HepG2 (cell line): ENCODE data around the gene TMEM183A. TPM values are rescaled to one million over a fixed set of nuclear protein-coding genes. Genes with fewer than 3 reads are reported as not detected.

Experiments
- ATAC-seq: fragments of 200-7000 bp; cut with Tn5 transposase; 3 replicates; pipeline ENCODE4 v1.9.1; 2020; ENCODE audit warnings: mild to moderate bottlenecking, moderate library complexity
- BruUV-seq: library from RNA; stranded (reverse); fragments of 400-500 nt; replicated peaks from 2 replicates; lab custom pipeline; 2021; lab: Mats Ljungman, UMichigan
- CTCF ChIA-PET: fragments of 300-600 bp; formaldehyde crosslinking; extraction: SDS; loops from one replicate; lab custom pipeline; 2021; ENCODE audit warnings: low total read pairs, inconsistent platforms, low intra/inter-chr PET ratio; lab: Yijun Ruan, JAX
- POLR2A ChIA-PET: fragments of 350-600 bp; sonication (Branson Sonifier 250); formaldehyde crosslinking; loops from one replicate; lab custom pipeline; 2020; ENCODE audit warnings: antibody characterized with exemption, inconsistent platforms; lab: Yijun Ruan, JAX
- DNase-seq: peaks from one replicate; pipeline ENCODE4 v3.0.0-alpha.2; 2015; ENCODE audit warnings: low spot score
- FAIRE-seq: peaks from 3 replicates; lab custom pipeline; 2011; peaks lifted over from hg19 to GRCh38; lab: Jason Lieb, UNC
- H2AFZ ChIP-seq: one replicate; pipeline ENCODE4 v1.6.1; 2011; ENCODE audit warnings: low read length, inconsistent platforms
- H3K27ac ChIP-seq: fragments of 300-600 bp; 3 replicates; pipeline ENCODE4 v1.8.0; 2011; ENCODE audit warnings: mixed run types, mild to moderate bottlenecking, mixed read lengths, low read length, inconsistent platforms; ENCODE audit not compliant: insufficient read depth; ENCODE audit errors: extremely low read length
- H3K27me3 ChIP-seq, 2 experiments: fragments of 200-600 bp in 1 of 2; 2 replicates in 1 of 2; 3 replicates in 1 of 2; pipeline versions ENCODE4 v1.6.0 to v1.8.0; 2011; ENCODE audit warnings: low read length in 2 of 2, mild to moderate bottlenecking in 2 of 2, moderate library complexity in 2 of 2, inconsistent platforms in 1 of 2; ENCODE audit not compliant: insufficient read depth in 2 of 2, control insufficient read depth in 1 of 2
- H3K36me3 ChIP-seq, 2 experiments: fragments of 200-600 bp in 1 of 2; replicated peaks in 1 of 2; 2 replicates in 1 of 2; 3 replicates in 1 of 2; pipeline versions ENCODE4 v1.5.1 to v1.8.0; 2011; ENCODE audit warnings: low read length in 2 of 2, inconsistent platforms in 1 of 2; ENCODE audit not compliant: insufficient read depth in 2 of 2, control insufficient read depth in 1 of 2
- H3K4me1 ChIP-seq: 2 replicates; pipeline ENCODE4 v1.5.1; 2012; ENCODE audit warnings: low read length, inconsistent platforms; ENCODE audit not compliant: insufficient read depth
- H3K4me2 ChIP-seq: 2 replicates; pipeline ENCODE4 v1.6.0; 2011; ENCODE audit warnings: low read depth, low read length, inconsistent platforms
- H3K4me3 ChIP-seq, 3 experiments: fragments of 200-600 bp in 1 of 3; sonication (generic), shearing (Covaris generic) in 1 of 3; replicated peaks in 1 of 3; 2 replicates each; pipeline ENCODE4 v1.5.1; 2011 to 2016; ENCODE audit warnings: low read length in 3 of 3, inconsistent platforms in 2 of 3, low read depth in 2 of 3, mild to moderate bottlenecking in 2 of 3, control low read depth in 1 of 3, mixed read lengths in 1 of 3; ENCODE audit not compliant: insufficient read depth in 1 of 3
- H3K79me2 ChIP-seq: one replicate; pipeline ENCODE4 v1.6.1; 2011; ENCODE audit warnings: low read length, inconsistent platforms; ENCODE audit not compliant: insufficient read depth
- H3K9ac ChIP-seq: 2 replicates; pipeline ENCODE4 v1.6.0; 2011; ENCODE audit warnings: mild to moderate bottlenecking, low read depth, low read length, inconsistent platforms; ENCODE audit not compliant: insufficient read depth
- H3K9me3 ChIP-seq: 2 replicates; pipeline ENCODE4 v1.5.1; 2012; ENCODE audit warnings: mild to moderate bottlenecking, low read length
- H4K20me1 ChIP-seq: 2 replicates; pipeline ENCODE4 v1.6.0; 2011; ENCODE audit warnings: inconsistent platforms, mild to moderate bottlenecking, low read length, moderate library complexity; ENCODE audit not compliant: insufficient read depth
- CREBL2 ChIP-seq: sonication (generic); formaldehyde crosslinking; IDR thresholded peaks from 2 replicates; pipeline ENCODE4 v1.8.1; 2023; ENCODE audit warnings: missing genetic modification reagents, mild to moderate bottlenecking, borderline replicate concordance
- DNMT1 ChIP-seq: sonication (generic); formaldehyde crosslinking; IDR thresholded peaks from 2 replicates; pipeline ENCODE4 v1.5.1; 2020; ENCODE audit warnings: mild to moderate bottlenecking, missing genetic modification reagents
- HCFC1 ChIP-seq: fragments of 150-350 bp; IDR thresholded peaks from 2 replicates; pipeline ENCODE4 v1.6.1; 2014; ENCODE audit warnings: low read depth, low read length
- JUNB ChIP-seq: sonication (generic); formaldehyde crosslinking; IDR thresholded peaks from 2 replicates; pipeline ENCODE4 v1.8.0; 2022; ENCODE audit warnings: missing genetic modification reagents, mild to moderate bottlenecking, borderline replicate concordance
- MLXIP ChIP-seq: sonication (generic); formaldehyde crosslinking; IDR thresholded peaks from 2 replicates; pipeline ENCODE4 v1.9.0; 2021; ENCODE audit warnings: missing genetic modification reagents, borderline replicate concordance
- NCOA5 ChIP-seq: sonication (generic); formaldehyde crosslinking; IDR thresholded peaks from 2 replicates; pipeline ENCODE4 v1.4.0; 2020; ENCODE audit warnings: missing genetic modification reagents
- POLR2AphosphoS2 ChIP-seq: IDR thresholded peaks from 2 replicates; pipeline ENCODE4 v1.6.1; 2011; ENCODE audit warnings: low read depth, low read length, improper control_type of control experiment
- SMAD1 ChIP-seq: sonication (generic); formaldehyde crosslinking; IDR thresholded peaks from 2 replicates; pipeline ENCODE4 v1.4.0; 2020; ENCODE audit warnings: missing genetic modification reagents, low read depth, mild to moderate bottlenecking, borderline replicate concordance
- TBL1XR1 ChIP-seq: fragments of 150-350 bp; IDR thresholded peaks from 2 replicates; pipeline ENCODE4 v1.6.1; 2014; ENCODE audit warnings: borderline replicate concordance, low read length; ENCODE audit not compliant: partially characterized antibody
- ZNF296 ChIP-seq: sonication (generic); formaldehyde crosslinking; conservative IDR thresholded peaks from 2 replicates; pipeline ENCODE4 v1.5.0; 2020; ENCODE audit warnings: mild to moderate bottlenecking, missing genetic modification reagents
- ZNF335 ChIP-seq: sonication (generic); formaldehyde crosslinking; IDR thresholded peaks from 2 replicates; pipeline ENCODE4 v1.4.0; 2020; ENCODE audit warnings: missing genetic modification reagents
- ZNF580 ChIP-seq: IDR thresholded peaks from 2 replicates; pipeline ENCODE4 v1.6.1; 2016; ENCODE audit warnings: low read depth, borderline replicate concordance
- ZSCAN21 ChIP-seq: sonication (generic); formaldehyde crosslinking; IDR thresholded peaks from 2 replicates; pipeline ENCODE4 v1.8.0; 2022; ENCODE audit warnings: mild to moderate bottlenecking, missing genetic modification reagents, moderate library complexity, borderline replicate concordance
- ZUFSP ChIP-seq: sonication (generic); formaldehyde crosslinking; IDR thresholded peaks from 2 replicates; pipeline ENCODE4 v1.9.0; 2021; ENCODE audit warnings: missing genetic modification reagents, mild to moderate bottlenecking, borderline replicate concordance
- WGBS: methylation state at CpG from one replicate; pipeline ENCODE4 v1.1.6; 2017; ENCODE audit warnings: low lambda C conversion rate; 5-methylcytosine and 5-hydroxymethylcytosine counted together
- in situ Hi-C: cut with HindIII; loops from 2 replicates; pipeline ENCODE4 v1.10.0; 2017; ENCODE audit warnings: low pct_unique_long_range_greater_than_20kb; ENCODE audit not compliant: extremely low pct_ligation_motif_present
- intact Hi-C: fragments of 100-400 bp; cut with micrococcal nuclease; formaldehyde crosslinking; loops from one replicate; pipeline ENCODE4 v1.10.0; 2022; ENCODE audit not compliant: unreplicated experiment
- polyA plus RNA-seq, 8 experiments: library from polyadenylated mRNA; depleted of rRNA in 3 of 8; stranded (reverse) in 7 of 8; unstranded in 1 of 8; fragments of >200 nt; fragmentation: Illumina TruSeq in 4 of 8; extraction: Trizol in 4 of 8; gene quantifications; 2 replicates each; pipeline versions ENCODE4 v1.2.1 to v1.2.3, GENCODE V29; 2011 to 2016; ENCODE audit warnings: low read depth in 4 of 8, missing spikeins in 1 of 8, mixed read lengths in 1 of 8; ENCODE audit not compliant: insufficient read depth in 1 of 8
- total RNA-seq, 5 experiments: library from RNA; depleted of rRNA; stranded (reverse); fragments of >200 nt; fragmentation: Illumina TruSeq; extraction: Trizol; gene quantifications; 2 replicates each; pipeline ENCODE4 v1.2.3, GENCODE V29; 2016; ENCODE audit warnings: low read depth in 1 of 5

Gene TMEM183A
- total and polyA plus RNA-seq, 2 of the 13 experiments (the other 11 are each of a cell fraction or from before 2014, with no cell fraction given) = 59.7 to 82.0 TPM

- no peak for ATAC-seq
- BruUV-seq = no TSS peak
- DNase-seq = no peak
- Histone ChIP-seq H3K79me2 (no peaks in the 10 kb centered on the region), H3K4me1 (no peaks in the 10 kb centered on the region), H3K4me2 (no peak overlapping the region), H3K27ac (no peak overlapping the region), H3K9me3 (no peaks in the 10 kb centered on the region), H3K9ac (no peak overlapping the region), H3K27me3 (peaks cover 0 to 5% of the 10 kb centered on the region in 2 experiments; a peak in 1 of 5 replicates), H2AFZ (no peak overlapping the region), H3K4me3 (no peak overlapping the region), H4K20me1 (no peaks in the 10 kb centered on the region), H3K36me3 (no peaks in the 10 kb centered on the region)
- in situ Hi-C loops = no loop called here
- ChIA-PET POLR2A (no interaction called here), CTCF (no interaction called here)
- WGBS = 33% methylated on average over 3 of the region's 3 CpGs
- FAIRE-seq = no peak
- intact Hi-C loops = no loop called here
- TF ChIP-seq SMAD1 (CRISPR knock-in tag) (no peak), DNMT1 (no peak), ZNF580 (CRISPR knock-in tag) (no peak), TBL1XR1 (no peak), ZNF335 (CRISPR knock-in tag) (no peak), ZNF296 (CRISPR knock-in tag) (no peak), JUNB (no peak), HCFC1 (no peak), POLR2AphosphoS2 (no peak)
Measured at GRCh38 chr1:203072911-203073310, 65.7 kb downstream of the TMEM183A start.

GRCh38 chr1:203073469-203073868 lies 66.3 kb downstream of the TMEM183A start:
- 45% methylated on average over 2 of the region's 2 CpGs for WGBS
- CTCF ChIA-PET = no interaction called here
- H3K36me3 ChIP-seq = no peaks in the 10 kb centered on the region
- TF ChIP-seq ZUFSP (CRISPR knock-in tag) = no peak
- TF ChIP-seq ZSCAN21 (CRISPR knock-in tag) = no peak
- no peak for TF ChIP-seq CREBL2 (CRISPR knock-in tag)
- TF ChIP-seq NCOA5 = no peak
- TF ChIP-seq MLXIP (CRISPR knock-in tag) = no peak

More at GRCh38 chr1:203073469-203073868, 66.3 kb downstream of the TMEM183A start:
- in situ Hi-C loops (no loop called here), intact Hi-C loops (no loop called here)
- no peaks in the 10 kb centered on the region for H3K4me1 ChIP-seq
- H3K27me3 ChIP-seq = peaks cover 0 to 5% of the 10 kb centered on the region in 2 experiments; a peak in 1 of 5 replicates
- no peak overlapping the region for H2AFZ ChIP-seq
- H3K4me3 ChIP-seq = no peak overlapping the region
- ATAC-seq = no peak
- H3K79me2 ChIP-seq = no peaks in the 10 kb centered on the region
- H3K9ac ChIP-seq = no peak overlapping the region
- no peak for DNase-seq
- no TSS peak for BruUV-seq
- H3K27ac ChIP-seq = no peak overlapping the region
- no peaks in the 10 kb centered on the region for H4K20me1 ChIP-seq
- H3K4me2 ChIP-seq = no peak overlapping the region
- POLR2A ChIA-PET = no interaction called here
- FAIRE-seq = no peak
- no peaks in the 10 kb centered on the region for H3K9me3 ChIP-seq
